DOHH2 (cell line): ENCODE measurements around the gene CUBN.

Experiments used
- H3F3A ChIP-seq: fragments of 200-600 bp; sonication (generic), shearing (Covaris generic); 2 replicates; pipeline ENCODE4 v1.6.0; 2016; ENCODE audit warnings: antibody characterized with exemption, mild to moderate bottlenecking; ENCODE audit not compliant: control insufficient read depth, insufficient read depth
- H3K27ac ChIP-seq: fragments of 200-600 bp; sonication (generic); 2 replicates; pipeline ENCODE4 v1.5.1; 2014; ENCODE audit warnings: low read depth, mild to moderate bottlenecking, low read length, moderate library complexity
- H3K27me3 ChIP-seq: fragments of 200-600 bp; sonication (generic); 2 replicates; pipeline ENCODE4 v1.6.1; 2014; ENCODE audit warnings: mild to moderate bottlenecking, low read length, mixed read lengths; ENCODE audit not compliant: control insufficient read depth
- H3K36me3 ChIP-seq: fragments of 200-600 bp; sonication (generic); 2 replicates; pipeline ENCODE4 v1.6.1; 2014; ENCODE audit warnings: mild to moderate bottlenecking, low read length, moderate library complexity, mixed read lengths; ENCODE audit not compliant: control insufficient read depth
- H3K4me1 ChIP-seq: fragments of 200-600 bp; sonication (generic); 2 replicates; pipeline ENCODE4 v1.6.1; 2014; ENCODE audit warnings: mild to moderate bottlenecking, low read length, mixed read lengths; ENCODE audit not compliant: control insufficient read depth
- H3K4me2 ChIP-seq: fragments of 200-600 bp; sonication (generic); 2 replicates; pipeline ENCODE4 v1.6.0; 2014; ENCODE audit warnings: mild to moderate bottlenecking, low read length, moderate library complexity
- H3K4me3 ChIP-seq: fragments of 200-600 bp; sonication (generic); 2 replicates; pipeline ENCODE4 v1.5.1; 2014; ENCODE audit warnings: mild to moderate bottlenecking, low read length, mixed read lengths
- H3K79me2 ChIP-seq: fragments of 200-600 bp; sonication (generic); 2 replicates; pipeline ENCODE4 v1.6.1; 2014; ENCODE audit warnings: mild to moderate bottlenecking, low read length, mixed read lengths; ENCODE audit not compliant: control insufficient read depth
- H3K9me2 ChIP-seq: fragments of 200-600 bp; sonication (generic); replicated peaks from 2 replicates; pipeline ENCODE4 v1.6.1; 2014; ENCODE audit warnings: mild to moderate bottlenecking, low read length, mixed read lengths; ENCODE audit not compliant: control insufficient read depth
- H3K9me3 ChIP-seq: fragments of 200-600 bp; sonication (generic); 2 replicates; pipeline ENCODE4 v1.6.1; 2014; ENCODE audit warnings: antibody characterized with exemption, low read length, mixed read lengths; ENCODE audit not compliant: control insufficient read depth, insufficient read depth
- H4K20me1 ChIP-seq: fragments of 200-600 bp; sonication (generic); 2 replicates; pipeline ENCODE4 v1.6.0; 2014; ENCODE audit warnings: low read depth, mild to moderate bottlenecking, antibody characterized with exemption, low read length, moderate library complexity; ENCODE audit not compliant: control insufficient read depth, insufficient read depth
- EZH2phosphoT487 ChIP-seq: fragments of 200-600 bp; sonication (generic); IDR thresholded peaks from 2 replicates; pipeline ENCODE4 v1.6.1; 2017; ENCODE audit warnings: borderline replicate concordance, mild to moderate bottlenecking, antibody characterized with exemption, low read length, moderate library complexity, mixed read lengths
- TF ChIP-seq, protein P1 (sequence below): fragments of 200-600 bp; sonication (generic); IDR thresholded peaks from one replicate; pipeline ENCODE4 v1.5.1; 2014; ENCODE audit warnings: antibody characterized with exemption, mild to moderate bottlenecking, low read depth, low read length; ENCODE audit not compliant: poor library complexity, severe bottlenecking

CUBN gene

GRCh38 chr10:17066807-17067206 lies 62.8 kb downstream of the CUBN start:
- no peaks in the 10 kb centered on the region for H4K20me1 ChIP-seq
- no peaks in the 10 kb centered on the region for H3F3A ChIP-seq
- no peaks in the 10 kb centered on the region for H3K9me3 ChIP-seq
- H3K4me1 ChIP-seq: no peaks in the 10 kb centered on the region
- H3K4me3 ChIP-seq: no peak overlapping the region
- H3K27me3 ChIP-seq: no peaks in the 10 kb centered on the region
- no peak for TF ChIP-seq EZH2phosphoT487
- TF ChIP-seq, protein P1, sequence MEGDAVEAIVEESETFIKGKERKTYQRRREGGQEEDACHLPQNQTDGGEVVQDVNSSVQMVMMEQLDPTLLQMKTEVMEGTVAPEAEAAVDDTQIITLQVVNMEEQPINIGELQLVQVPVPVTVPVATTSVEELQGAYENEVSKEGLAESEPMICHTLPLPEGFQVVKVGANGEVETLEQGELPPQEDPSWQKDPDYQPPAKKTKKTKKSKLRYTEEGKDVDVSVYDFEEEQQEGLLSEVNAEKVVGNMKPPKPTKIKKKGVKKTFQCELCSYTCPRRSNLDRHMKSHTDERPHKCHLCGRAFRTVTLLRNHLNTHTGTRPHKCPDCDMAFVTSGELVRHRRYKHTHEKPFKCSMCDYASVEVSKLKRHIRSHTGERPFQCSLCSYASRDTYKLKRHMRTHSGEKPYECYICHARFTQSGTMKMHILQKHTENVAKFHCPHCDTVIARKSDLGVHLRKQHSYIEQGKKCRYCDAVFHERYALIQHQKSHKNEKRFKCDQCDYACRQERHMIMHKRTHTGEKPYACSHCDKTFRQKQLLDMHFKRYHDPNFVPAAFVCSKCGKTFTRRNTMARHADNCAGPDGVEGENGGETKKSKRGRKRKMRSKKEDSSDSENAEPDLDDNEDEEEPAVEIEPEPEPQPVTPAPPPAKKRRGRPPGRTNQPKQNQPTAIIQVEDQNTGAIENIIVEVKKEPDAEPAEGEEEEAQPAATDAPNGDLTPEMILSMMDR: no peak
- no peak overlapping the region for H3K4me2 ChIP-seq
- no peaks in the 10 kb centered on the region for H3K9me2 ChIP-seq
- no peak overlapping the region for H3K27ac ChIP-seq
- no peaks in the 10 kb centered on the region for H3K79me2 ChIP-seq
- H3K36me3 ChIP-seq: no peaks in the 10 kb centered on the region

DNA sequence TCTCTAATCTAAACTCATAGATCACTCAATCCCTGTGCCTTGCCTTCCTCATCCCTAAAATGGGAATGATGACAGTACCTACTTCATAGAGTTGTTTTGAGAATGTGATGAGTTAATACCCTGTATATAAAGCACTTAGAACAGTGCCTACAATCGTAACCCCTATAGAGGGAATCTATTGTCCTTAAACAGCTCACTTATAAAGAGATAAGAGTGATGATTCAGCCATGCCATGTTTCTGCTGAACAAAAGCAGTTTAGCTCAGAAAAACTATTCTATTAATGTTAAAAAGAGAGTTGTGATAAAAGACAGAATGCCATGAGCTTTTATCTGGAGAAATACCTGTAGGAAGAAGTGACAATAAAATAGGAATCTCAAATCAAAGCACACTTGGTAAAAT lies 63.6 kb downstream of the CUBN start:
- Histone ChIP-seq H3K27me3 (no peaks in the 10 kb centered on the region), H3F3A (no peaks in the 10 kb centered on the region), H3K4me1 (no peaks in the 10 kb centered on the region), H3K9me2 (no peaks in the 10 kb centered on the region), H3K27ac (no peak overlapping the region), H3K79me2 (no peaks in the 10 kb centered on the region), H3K4me3 (no peak overlapping the region), H3K36me3 (no peaks in the 10 kb centered on the region), H3K9me3 (no peaks in the 10 kb centered on the region), H4K20me1 (no peaks in the 10 kb centered on the region), H3K4me2 (no peak overlapping the region)
- TF ChIP-seq EZH2phosphoT487: no peak
- TF ChIP-seq, protein P1: no peak

- no peak for TF ChIP-seq EZH2phosphoT487
- TF ChIP-seq, protein P1: no peak
- Histone ChIP-seq H3K9me2 (no peaks in the 10 kb centered on the region), H3K4me3 (no peak overlapping the region), H3K4me2 (no peak overlapping the region), H3K27ac (no peak overlapping the region), H4K20me1 (no peaks in the 10 kb centered on the region), H3K4me1 (no peaks in the 10 kb centered on the region), H3F3A (no peaks in the 10 kb centered on the region), H3K9me3 (no peaks in the 10 kb centered on the region), H3K79me2 (no peaks in the 10 kb centered on the region), H3K36me3 (no peaks in the 10 kb centered on the region), H3K27me3 (no peaks in the 10 kb centered on the region)
These were observed 64.3 kb downstream of the CUBN start for GRCh38 chr10:17065273-17065672.

DNA sequence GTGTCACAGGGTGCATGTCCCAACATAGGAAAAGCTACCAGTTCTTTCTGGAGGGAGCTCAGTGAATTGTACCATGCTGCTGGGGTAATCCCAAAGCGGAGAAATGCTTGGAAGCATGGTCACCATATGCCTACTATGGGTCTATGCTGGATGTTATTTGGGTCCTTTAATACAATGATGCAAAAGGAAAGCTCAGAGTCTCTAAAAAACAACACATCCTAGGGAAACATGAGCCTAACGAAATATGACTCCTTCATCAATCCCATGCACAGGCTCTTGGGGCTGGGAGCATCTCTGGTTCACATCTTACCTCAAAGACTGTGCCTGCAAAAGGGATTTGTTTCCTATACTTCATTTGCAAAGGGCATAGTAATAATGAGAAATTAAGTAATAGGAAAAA lies 65.2 kb downstream of the CUBN start:
- H3K36me3 ChIP-seq: no peaks in the 10 kb centered on the region
- no peak overlapping the region for H3K4me2 ChIP-seq
- TF ChIP-seq EZH2phosphoT487: no peak
- no peak overlapping the region for H3K27ac ChIP-seq
- no peaks in the 10 kb centered on the region for H4K20me1 ChIP-seq
- no peaks in the 10 kb centered on the region for H3K4me1 ChIP-seq
- no peaks in the 10 kb centered on the region for H3K79me2 ChIP-seq
- H3K9me2 ChIP-seq: no peaks in the 10 kb centered on the region
- no peaks in the 10 kb centered on the region for H3K27me3 ChIP-seq
- H3K4me3 ChIP-seq: no peak overlapping the region
- H3F3A ChIP-seq: no peaks in the 10 kb centered on the region
- no peaks in the 10 kb centered on the region for H3K9me3 ChIP-seq
